C4-2B (cell line): ENCODE data around the gene AUTS2.

Experiments used
- H3K27ac ChIP-seq: fragments of 450-650 bp; 2 replicates; pipeline ENCODE4 v1.5.1; 2017
- ZFX ChIP-seq: fragments of 450-650 bp; IDR thresholded peaks from 2 replicates; pipeline ENCODE4 v1.6.1; 2017
- TF ChIP-seq, protein P1 (sequence below): fragments of 450-650 bp; conservative IDR thresholded peaks from 2 replicates; pipeline ENCODE4 v1.5.1; 2017; ENCODE audit warnings: mild to moderate bottlenecking

Gene AUTS2

DNA sequence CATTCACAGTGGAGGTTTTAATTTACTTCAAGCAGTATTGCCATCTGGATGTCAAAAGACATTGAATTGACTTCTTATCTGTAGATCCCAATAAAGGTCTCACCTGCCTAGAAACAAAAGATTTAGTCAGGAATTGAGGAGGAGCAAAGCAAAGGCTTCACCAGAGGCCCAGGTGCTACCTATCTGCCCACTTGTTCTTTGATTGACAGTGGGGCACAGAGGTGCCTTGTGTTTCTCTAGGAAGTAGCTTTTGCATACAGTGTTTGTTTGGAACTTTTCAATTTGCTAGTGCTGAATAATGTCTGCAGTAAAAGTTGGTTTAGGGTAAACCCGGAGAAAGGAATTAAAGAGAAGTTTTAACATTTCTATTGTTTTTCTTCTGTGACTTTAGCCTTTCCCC is 40.4 kb downstream of the AUTS2 start:
- H3K27ac ChIP-seq, result no peak overlapping the region
- TF ChIP-seq, protein P1, sequence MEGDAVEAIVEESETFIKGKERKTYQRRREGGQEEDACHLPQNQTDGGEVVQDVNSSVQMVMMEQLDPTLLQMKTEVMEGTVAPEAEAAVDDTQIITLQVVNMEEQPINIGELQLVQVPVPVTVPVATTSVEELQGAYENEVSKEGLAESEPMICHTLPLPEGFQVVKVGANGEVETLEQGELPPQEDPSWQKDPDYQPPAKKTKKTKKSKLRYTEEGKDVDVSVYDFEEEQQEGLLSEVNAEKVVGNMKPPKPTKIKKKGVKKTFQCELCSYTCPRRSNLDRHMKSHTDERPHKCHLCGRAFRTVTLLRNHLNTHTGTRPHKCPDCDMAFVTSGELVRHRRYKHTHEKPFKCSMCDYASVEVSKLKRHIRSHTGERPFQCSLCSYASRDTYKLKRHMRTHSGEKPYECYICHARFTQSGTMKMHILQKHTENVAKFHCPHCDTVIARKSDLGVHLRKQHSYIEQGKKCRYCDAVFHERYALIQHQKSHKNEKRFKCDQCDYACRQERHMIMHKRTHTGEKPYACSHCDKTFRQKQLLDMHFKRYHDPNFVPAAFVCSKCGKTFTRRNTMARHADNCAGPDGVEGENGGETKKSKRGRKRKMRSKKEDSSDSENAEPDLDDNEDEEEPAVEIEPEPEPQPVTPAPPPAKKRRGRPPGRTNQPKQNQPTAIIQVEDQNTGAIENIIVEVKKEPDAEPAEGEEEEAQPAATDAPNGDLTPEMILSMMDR, result no peak
- TF ChIP-seq ZFX, result no peak

DNA sequence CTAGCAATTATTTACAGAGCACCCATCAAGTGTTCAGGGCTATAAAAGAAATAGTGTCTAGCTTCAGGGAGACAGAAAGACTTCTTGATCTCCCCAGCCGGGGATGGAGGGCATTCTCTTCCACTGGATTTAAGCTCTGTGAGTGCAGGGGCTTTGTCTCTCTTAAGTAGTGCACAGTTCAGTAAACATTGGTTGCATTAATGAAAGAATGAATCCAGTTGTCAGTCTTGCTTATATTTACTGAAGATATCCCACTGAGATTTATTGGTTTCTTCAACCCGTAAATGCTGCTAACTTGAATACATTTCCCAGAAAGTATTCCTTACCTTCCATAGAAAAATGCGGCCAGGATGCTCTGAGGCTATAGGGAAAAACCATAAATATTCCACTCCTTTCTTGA is 41.9 kb downstream of the AUTS2 start:
- H3K27ac ChIP-seq, result no peak overlapping the region
- TF ChIP-seq, protein P1, result no peak
- no peak for TF ChIP-seq ZFX

DNA sequence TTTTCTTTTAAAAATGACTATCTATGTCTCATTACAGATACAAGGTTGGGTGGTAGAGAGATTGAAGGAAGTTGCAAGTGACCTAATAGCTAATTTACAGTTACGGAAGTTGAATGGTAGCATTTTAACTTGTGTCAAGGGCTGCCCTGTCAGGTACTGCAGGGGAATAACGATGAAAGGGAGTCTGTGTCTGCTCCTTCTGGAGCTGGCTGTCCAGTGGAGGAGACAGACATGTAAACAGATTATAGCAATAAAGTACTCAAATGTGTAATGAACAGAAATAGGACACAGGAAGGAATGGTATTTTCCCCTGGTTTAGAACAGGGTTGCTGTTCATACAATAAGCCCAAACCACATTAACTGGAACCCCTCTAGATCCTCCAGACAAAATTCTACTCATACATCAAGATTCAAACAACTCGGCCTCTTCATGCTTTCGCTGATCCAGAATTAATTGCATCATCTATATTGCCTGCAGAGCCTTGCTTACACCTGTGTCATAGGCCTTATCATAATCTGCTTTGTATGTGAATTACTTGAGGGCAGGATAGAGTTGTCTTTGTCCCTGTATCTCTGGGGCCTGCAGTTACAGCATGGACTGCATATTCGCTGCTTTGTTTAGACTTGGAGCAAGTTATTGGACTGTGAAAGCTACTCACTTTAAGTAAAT is 42.8 kb downstream of the AUTS2 start:
- H3K27ac ChIP-seq, result no peak overlapping the region
- no peak for TF ChIP-seq ZFX
- TF ChIP-seq, protein P1, result no peak

DNA sequence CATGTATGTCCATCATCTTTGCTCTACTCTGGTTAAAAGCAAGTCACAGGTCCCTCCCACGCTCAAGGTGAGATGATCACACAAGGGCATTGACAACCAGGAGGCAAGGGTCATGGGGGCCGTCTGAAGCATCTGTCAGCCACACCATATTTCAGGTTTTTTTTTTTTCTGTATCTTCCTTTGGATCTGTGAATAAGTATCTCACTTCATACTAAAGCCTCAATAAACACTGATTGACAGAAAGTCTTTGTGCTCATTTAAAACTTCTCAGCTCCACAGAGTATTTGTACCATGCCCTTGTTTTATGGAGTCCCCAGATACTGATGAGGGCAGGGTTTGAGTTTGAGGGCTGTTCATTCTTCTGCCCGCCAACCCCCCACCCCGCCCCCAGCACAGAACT is 45.0 kb downstream of the AUTS2 start:
- TF ChIP-seq, protein P1, result no peak
- TF ChIP-seq ZFX, result no peak
- H3K27ac ChIP-seq, result no peak overlapping the region

DNA sequence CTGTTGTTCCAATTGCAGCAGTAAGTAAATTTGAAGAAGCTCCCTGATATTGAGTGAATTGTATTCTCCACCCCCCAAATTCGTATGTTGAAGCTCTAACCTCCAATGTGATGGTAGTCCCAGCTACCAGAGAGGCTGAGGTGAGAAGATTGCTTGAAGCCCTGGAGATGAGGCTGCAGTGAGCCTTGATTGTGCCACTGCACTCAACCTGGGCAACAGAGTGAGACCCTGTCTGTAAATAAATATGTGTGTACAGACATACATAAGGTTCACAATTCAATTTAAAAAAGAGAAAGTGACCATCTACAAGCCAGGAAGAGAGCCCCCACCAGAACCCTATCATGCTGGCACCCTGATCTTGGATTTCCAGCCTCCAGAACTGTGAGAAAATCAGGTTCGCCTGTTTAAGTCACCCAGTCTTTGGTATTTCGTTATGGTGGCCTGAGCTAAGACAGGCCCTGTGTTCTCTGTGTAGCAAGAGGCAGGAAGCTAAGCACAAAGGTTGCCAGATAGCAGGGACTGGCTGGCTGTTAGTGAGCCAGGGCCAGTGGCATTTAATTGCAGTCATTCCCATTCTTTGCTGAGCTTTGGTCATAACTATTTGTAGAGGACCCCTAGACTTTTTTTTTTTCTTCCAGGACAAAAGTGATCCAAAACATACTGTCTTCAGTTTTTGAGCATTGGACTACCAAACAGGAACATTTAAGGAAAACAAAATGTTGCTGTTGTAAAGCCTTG is 45.6 kb downstream of the AUTS2 start:
- no peak for TF ChIP-seq ZFX
- TF ChIP-seq, protein P1, result no peak
- no peak overlapping the region for H3K27ac ChIP-seq

DNA sequence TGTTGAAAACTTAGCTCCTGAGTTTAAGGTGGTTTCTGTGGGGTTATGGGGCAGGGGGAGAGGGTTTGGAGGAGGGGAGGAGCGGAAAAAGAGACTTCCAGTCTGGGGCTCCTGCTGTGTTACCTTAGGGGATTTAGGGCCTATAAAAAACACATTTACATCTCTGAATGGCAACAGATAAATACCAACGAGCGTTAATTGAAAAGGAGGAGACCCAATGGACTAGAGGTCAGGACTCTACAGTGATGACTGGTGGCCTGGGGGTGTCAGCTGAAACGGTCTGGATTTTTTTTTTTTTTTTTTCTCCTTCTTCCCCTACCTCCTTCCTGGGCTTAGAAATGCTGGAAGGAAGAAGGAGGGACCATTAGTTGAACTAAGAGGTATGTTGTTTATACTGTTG is 47.4 kb downstream of the AUTS2 start:
- no peak for TF ChIP-seq ZFX
- TF ChIP-seq, protein P1, result no peak
- H3K27ac ChIP-seq, result no peak overlapping the region

DNA sequence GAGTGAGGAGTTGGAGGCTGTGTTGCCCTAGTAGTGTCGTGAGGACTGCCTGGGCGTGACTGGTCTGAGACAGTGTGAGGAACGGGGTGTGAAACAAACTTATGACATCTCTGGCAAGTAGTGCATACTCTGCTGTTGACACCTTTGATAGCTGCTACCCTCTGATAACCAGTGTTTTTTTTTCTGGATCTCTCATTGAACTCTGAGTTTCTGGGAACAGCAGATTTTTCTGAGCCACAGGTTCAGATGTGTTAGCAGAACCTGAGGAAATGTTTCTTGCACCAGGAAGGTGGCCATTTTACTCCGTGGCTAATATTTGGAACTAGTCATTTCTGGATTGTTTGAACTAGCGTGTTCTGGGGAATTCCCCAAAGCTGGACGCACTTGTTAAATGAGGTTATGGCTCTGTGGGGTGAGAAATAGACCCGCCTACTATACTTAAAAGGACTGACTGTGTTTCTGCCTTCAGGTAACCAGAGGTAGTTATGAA is 52.9 kb downstream of the AUTS2 start:
- no peak for TF ChIP-seq ZFX
- TF ChIP-seq, protein P1, result no peak
- no peak overlapping the region for H3K27ac ChIP-seq
